Tibial nerve (tissue), 3 donors: ENCODE measurements around the gene ATP6V1G1.

Experiments used
- CTCF ChIP-seq, 5 experiments: fragments of 200-600 bp in 3 of 5; fragments of 450-650 bp in 2 of 5; sonication (generic) in 3 of 5; IDR thresholded peaks; one replicate each; pipeline ENCODE4 v1.5.1; 2016 to 2019; ENCODE audit warnings: antibody characterized with exemption in 5 of 5, mild to moderate bottlenecking in 3 of 5, moderate library complexity in 2 of 5
- POLR2A ChIP-seq, 2 donors: fragments of 450-650 bp; IDR thresholded peaks; one replicate each; pipeline ENCODE4 v1.6.1; 2017; ENCODE audit warnings: antibody characterized with exemption in 2 of 2, mild to moderate bottlenecking in 2 of 2, moderate library complexity in 2 of 2

GRCh38 chr9:114616684-114617520, 29.3 kb downstream of the ATP6V1G1 start:
- TF ChIP-seq CTCF (IDR thresholded peaks at IDR 0.05) = no peak
- TF ChIP-seq POLR2A (IDR thresholded peaks at IDR 0.05) = no peak
